Activated CD4-positive, alpha-beta T cell treated with anti-CD3 and anti-CD28 coated beads for 48 hours (primary cell): Measurements from ENCODE around the gene IFITM5.
"Not testable (repeated sequence)": the region's sequence is repeated elsewhere in the genome, so short reads cannot be mapped to it uniquely, and the experiment has no call there.

Source experiments
- DNase-seq: peaks from one replicate; pipeline ENCODE4 v3.0.0-alpha.2; 2020

Gene IFITM5

GRCh38 chr11:299081-299891 lies at the start of gene IFITM5:
Gene IFITM5, minus strand, starts transcription at chr11:299526. Its CDS starts 36 bp downstream, at chr11:299490.
- no peak for DNase-seq

GRCh38 chr11:346529-346928 lies 47.2 kb upstream of the IFITM5 start:
- DNase-seq, result no peak

DNA sequence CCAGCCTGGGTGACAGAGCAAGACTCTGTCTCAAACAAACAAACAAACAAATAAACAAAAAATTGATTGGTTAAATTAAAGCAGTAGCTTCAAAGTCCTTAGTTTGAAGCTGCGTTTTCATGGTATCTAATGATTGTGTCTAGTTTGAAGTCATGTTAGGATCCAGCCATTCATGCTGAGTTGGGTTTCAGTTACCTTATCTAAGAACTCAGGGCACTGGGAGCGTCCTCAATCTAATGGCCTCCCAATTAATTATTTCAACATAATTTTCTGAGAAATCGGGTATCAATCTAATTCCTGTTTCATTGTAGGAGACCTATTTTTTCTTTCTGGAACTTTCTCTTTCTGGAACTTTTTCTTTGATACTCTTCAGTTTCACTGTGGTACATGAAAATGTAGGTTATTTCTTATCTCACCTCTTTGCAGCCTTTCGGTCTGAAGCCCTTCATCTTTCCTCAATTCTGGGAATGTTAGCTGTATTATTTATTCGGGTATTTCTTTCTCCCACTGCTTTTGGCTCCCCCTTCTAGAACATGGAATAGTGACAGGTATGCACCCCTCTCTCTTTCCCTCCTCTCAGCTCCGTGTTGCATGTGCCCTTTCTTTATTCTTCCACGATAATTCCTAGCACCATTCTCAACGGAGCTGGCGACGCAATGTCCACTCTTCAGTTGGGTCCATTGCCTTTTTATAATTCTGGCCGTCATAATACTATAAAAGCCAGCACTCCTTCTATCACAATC lies 45.7 kb upstream of the IFITM5 start:
- no peak for DNase-seq

GRCh38 chr11:342328-342727 lies 43.0 kb upstream of the IFITM5 start:
- no peak for DNase-seq

- no peak for DNase-seq
Measured at GRCh38 chr11:340539-341512, 41.5 kb upstream of the IFITM5 start.

GRCh38 chr11:339963-340362 lies 40.6 kb upstream of the IFITM5 start:
- DNase-seq, result no peak

GRCh38 chr11:337711-338110 lies 38.4 kb upstream of the IFITM5 start:
- DNase-seq, result no peak

GRCh38 chr11:336659-337198 lies 37.4 kb upstream of the IFITM5 start:
- DNase-seq, result no peak

DNA sequence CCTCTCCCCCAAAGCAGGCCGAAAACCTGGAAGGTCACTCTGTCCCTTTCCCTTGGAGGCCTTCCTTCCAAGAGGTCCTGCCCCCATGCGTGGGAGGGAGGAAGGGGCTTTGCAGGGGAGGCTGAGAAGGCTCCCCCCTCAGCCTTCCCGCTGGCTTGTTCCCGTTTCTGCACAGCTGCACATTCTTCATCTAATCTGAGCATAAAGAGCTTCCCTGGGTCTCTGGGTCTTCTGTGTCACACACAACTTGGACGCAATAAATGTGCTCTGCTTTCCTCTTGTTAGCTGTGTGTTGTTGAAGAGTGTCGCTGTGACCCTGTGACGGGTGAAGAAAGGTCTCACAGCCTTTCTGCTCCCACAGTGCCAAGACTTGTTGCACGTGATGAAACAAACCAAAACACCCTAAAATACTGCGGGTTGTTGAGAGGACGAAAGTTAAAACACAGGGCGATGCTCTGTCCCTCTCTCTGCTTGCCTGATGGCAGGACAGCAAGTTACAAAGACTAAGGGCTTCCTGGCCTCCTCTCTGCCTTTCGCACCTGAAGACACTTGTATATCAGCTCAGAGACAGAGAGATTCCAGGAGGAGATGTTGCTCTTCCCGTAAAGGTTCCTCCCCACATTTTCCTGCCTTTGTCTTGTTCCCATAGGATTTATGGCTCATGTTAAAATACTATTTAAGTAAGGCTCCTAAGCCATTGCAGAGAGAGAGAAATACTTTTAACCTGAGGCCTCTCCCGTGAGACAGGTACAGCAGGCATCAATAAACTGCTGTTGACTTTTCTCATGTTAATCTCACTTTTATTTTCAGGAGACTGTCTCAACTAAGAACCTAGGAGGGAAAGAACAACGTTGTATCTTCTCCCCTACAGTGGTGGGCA lies 36.7 kb upstream of the IFITM5 start:
- no peak for DNase-seq

GRCh38 chr11:334264-334994 lies 35.1 kb upstream of the IFITM5 start:
- no peak for DNase-seq

DNA sequence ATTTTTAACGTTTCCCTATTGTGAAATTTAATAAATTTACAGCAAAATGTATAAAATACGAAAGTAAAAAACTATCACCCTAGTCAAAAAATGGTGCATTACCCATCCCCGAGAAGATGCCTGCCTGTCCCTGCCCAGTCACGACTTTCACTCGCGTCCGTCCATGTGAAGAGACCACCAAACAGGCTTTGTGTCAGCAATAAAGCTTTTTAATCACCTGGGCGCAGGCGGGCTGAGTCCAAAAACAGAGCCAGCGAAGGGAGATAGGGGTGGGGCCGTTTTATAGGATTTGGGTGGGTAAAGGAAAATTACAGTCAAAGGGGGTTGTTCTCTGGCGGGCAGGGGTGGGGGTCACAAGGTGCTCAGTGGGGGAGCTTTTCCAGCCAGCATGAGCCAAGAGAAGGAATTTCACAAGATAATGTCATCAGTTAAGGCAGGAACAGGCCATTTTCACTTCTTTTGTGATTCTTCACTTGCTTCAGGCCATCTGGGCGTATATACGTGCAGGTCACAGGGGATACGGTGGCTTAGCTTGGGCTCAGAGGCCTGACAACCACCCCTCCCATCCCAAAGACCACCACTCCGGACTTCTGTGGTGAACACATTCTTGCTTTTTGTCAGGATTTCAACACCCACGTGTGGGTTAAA lies 34.4 kb upstream of the IFITM5 start:
- DNase-seq, result not testable (repeated sequence)

DNA sequence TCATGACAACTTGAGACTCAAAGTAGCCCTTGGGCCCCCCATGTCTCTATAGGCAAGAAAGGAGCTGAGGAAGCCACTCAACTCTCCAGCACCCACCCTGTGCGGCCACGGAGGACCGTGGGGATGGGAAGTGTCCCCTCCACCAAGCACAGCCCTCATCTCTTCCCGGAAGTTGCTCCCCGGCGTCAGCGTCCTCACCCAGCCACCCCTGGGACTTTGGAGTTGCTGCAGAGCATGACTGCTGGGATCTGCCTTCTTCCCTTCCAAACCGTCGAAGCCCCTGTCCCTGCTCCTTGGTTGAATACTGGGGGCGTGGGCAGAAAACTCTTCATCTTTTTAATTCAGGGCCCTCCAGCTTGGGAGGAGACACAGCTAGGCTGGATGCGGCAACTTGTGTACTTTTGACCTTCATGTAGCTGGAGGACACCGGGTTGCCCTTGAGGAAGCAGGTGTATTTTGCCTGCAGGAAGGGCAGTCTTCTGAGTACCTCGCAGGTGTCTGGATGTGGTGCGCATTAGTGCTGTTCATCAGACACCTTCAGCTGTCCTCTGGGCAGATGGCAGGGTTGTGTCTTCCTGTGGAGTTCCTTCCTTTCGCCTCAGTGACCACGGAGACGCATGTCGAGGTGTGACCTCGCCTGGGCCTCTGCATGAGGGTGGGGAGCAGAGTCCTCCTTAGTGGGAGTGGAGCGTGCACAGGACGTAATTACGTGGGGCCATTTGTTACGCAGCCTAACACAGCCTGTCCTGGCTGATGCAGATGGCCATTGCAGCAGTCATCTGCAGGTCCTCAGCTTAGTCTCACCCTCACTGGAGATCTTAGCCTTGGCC lies 33.5 kb upstream of the IFITM5 start:
- DNase-seq, result no peak

GRCh38 chr11:331358-332060 lies 32.2 kb upstream of the IFITM5 start:
- no peak for DNase-seq

DNA sequence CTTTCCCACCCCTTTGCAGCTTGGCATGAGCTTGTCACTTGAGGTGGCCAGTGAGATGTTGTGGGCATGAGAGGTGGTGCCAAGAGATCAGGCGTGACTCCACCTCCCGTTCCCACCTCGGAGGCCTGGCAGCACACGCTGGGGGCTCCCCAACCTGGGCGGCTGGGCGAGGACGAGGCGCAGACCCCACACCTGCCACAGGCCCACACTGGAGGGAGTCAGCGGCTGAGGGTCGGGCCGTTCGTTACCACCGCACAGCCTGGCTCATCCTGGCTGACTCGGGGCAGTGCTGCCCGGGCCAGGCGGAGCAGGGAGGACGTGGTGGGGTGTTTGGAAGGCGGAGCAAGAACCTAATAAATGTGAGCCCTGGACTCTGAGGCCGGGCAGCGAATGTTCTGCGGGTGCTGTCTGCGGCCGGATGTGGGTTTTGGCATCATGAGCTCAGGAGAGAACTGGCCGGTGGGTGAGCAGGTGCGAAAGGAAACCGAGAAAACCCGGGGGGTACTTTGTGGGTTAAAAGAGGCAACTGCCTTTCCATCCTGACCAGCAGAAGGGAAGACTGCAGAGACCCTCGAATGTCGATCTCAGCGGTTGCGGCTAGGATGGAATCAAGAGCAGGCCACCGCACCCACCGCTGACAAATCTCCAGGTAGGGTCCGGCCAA lies 31.5 kb upstream of the IFITM5 start:
- no peak for DNase-seq

- DNase-seq, result no peak
Measured at GRCh38 chr11:330307-330693, 31.0 kb upstream of the IFITM5 start.

- DNase-seq, result no peak
Measured at GRCh38 chr11:329886-330253, 30.5 kb upstream of the IFITM5 start.

DNA sequence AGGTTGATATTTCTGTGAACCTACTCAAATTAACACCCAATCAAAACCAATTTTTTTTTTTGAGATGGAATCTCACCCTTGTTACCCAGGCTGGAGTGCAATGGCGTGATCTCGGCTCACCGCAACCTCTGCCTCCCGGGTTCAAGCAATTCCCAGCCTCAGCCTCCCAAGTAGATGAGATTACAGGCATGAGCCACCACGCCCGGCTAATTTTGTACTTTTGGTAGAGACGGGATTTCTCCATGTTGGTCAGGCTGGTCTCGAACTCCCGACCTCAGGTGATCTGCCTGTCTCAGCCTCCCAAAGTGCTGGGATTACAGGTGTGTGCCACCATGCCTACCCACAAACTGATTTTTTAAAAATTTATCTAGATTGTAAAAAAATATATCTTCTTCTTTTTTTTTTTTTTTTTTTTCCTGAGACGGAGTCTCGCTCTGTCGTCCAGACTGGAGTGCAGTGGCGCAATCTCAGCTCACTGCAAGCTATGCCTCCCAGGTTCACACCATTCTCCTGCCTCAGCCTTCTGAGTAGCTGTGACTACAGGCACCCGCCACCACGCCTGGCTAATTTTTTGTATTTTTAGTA lies 29.3 kb upstream of the IFITM5 start:
- DNase-seq, result not testable (repeated sequence)

- no peak for DNase-seq
Measured at GRCh38 chr11:328012-328411, 28.7 kb upstream of the IFITM5 start.
